ENCODE measurements around the gene EXT2.

EXT2 gene

GRCh38 chr11:44116234-44116830 is 20.9 kb downstream of the EXT2 start:
- Histone ChIP-seq H3K36me3 (ENCODE audit: control insufficient read depth, insufficient read depth, low read length) (peaks cover 3% of the 10 kb centered on the region), H3K4me3 (ENCODE audit: low read length) (no peak overlapping the region), H3K4me1 (ENCODE audit: control insufficient read depth, insufficient read depth, low read length) (no peaks in the 10 kb centered on the region), H3K27me3 (ENCODE audit: control insufficient read depth, insufficient read depth, low read length) (no peaks in the 10 kb centered on the region), H3K9ac (ENCODE audit: low read length) (no peak overlapping the region), H3K9me3 (ENCODE audit: control insufficient read depth, low read length) (no peaks in the 10 kb centered on the region)

GRCh38 chr11:44120169-44120568 is 24.7 kb downstream of the EXT2 start:
- peaks cover 3% of the 10 kb centered on the region for H3K36me3 ChIP-seq (ENCODE audit: control insufficient read depth, insufficient read depth, low read length)
- H3K9ac ChIP-seq (ENCODE audit: low read length), result no peak overlapping the region
- H3K4me1 ChIP-seq (ENCODE audit: control insufficient read depth, insufficient read depth, low read length), result no peaks in the 10 kb centered on the region
- H3K9me3 ChIP-seq (ENCODE audit: control insufficient read depth, low read length), result no peaks in the 10 kb centered on the region
- H3K27me3 ChIP-seq (ENCODE audit: control insufficient read depth, insufficient read depth, low read length), result no peaks in the 10 kb centered on the region
- H3K4me3 ChIP-seq (ENCODE audit: low read length), result no peak overlapping the region

- Histone ChIP-seq H3K4me1 (ENCODE audit: control insufficient read depth, insufficient read depth, low read length) (no peaks in the 10 kb centered on the region), H3K9ac (ENCODE audit: low read length) (no peak overlapping the region), H3K27me3 (ENCODE audit: control insufficient read depth, insufficient read depth, low read length) (no peaks in the 10 kb centered on the region), H3K4me3 (ENCODE audit: low read length) (no peak overlapping the region), H3K9me3 (ENCODE audit: control insufficient read depth, low read length) (no peaks in the 10 kb centered on the region), H3K36me3 (ENCODE audit: control insufficient read depth, insufficient read depth, low read length) (no peaks in the 10 kb centered on the region)
These were observed 30.1 kb downstream of the EXT2 start for GRCh38 chr11:44125598-44125997.

- no peak overlapping the region for H3K4me3 ChIP-seq (ENCODE audit: low read length)
- no peaks in the 10 kb centered on the region for H3K36me3 ChIP-seq (ENCODE audit: control insufficient read depth, insufficient read depth, low read length)
- H3K9ac ChIP-seq (ENCODE audit: low read length), result no peak overlapping the region
- H3K27me3 ChIP-seq (ENCODE audit: control insufficient read depth, insufficient read depth, low read length), result no peaks in the 10 kb centered on the region
- H3K9me3 ChIP-seq (ENCODE audit: control insufficient read depth, low read length), result no peaks in the 10 kb centered on the region
- H3K4me1 ChIP-seq (ENCODE audit: control insufficient read depth, insufficient read depth, low read length), result no peaks in the 10 kb centered on the region
These were observed 30.8 kb downstream of the EXT2 start for GRCh38 chr11:44126304-44126703.

- Histone ChIP-seq H3K4me3 (ENCODE audit: low read length) (no peak overlapping the region), H3K4me1 (ENCODE audit: control insufficient read depth, insufficient read depth, low read length) (no peaks in the 10 kb centered on the region), H3K36me3 (ENCODE audit: control insufficient read depth, insufficient read depth, low read length) (no peaks in the 10 kb centered on the region), H3K9ac (ENCODE audit: low read length) (no peak overlapping the region), H3K9me3 (ENCODE audit: control insufficient read depth, low read length) (no peaks in the 10 kb centered on the region), H3K27me3 (ENCODE audit: control insufficient read depth, insufficient read depth, low read length) (no peaks in the 10 kb centered on the region)
These were observed 31.7 kb downstream of the EXT2 start for GRCh38 chr11:44127130-44127529.

GRCh38 chr11:44128729-44129128 is 33.3 kb downstream of the EXT2 start:
- H3K4me1 ChIP-seq (ENCODE audit: control insufficient read depth, insufficient read depth, low read length), result peaks cover 4% of the 10 kb centered on the region
- no peaks in the 10 kb centered on the region for H3K27me3 ChIP-seq (ENCODE audit: control insufficient read depth, insufficient read depth, low read length)
- H3K9me3 ChIP-seq (ENCODE audit: control insufficient read depth, low read length), result no peaks in the 10 kb centered on the region
- H3K4me3 ChIP-seq (ENCODE audit: low read length), result no peak overlapping the region
- H3K36me3 ChIP-seq (ENCODE audit: control insufficient read depth, insufficient read depth, low read length), result no peaks in the 10 kb centered on the region
- no peak overlapping the region for H3K9ac ChIP-seq (ENCODE audit: low read length)

GRCh38 chr11:44130751-44131150 is 35.3 kb downstream of the EXT2 start:
- H3K9me3 ChIP-seq (ENCODE audit: control insufficient read depth, low read length), result no peaks in the 10 kb centered on the region
- H3K9ac ChIP-seq (ENCODE audit: low read length), result no peak overlapping the region
- no peak overlapping the region for H3K4me3 ChIP-seq (ENCODE audit: low read length)
- peaks cover 6% of the 10 kb centered on the region for H3K4me1 ChIP-seq (ENCODE audit: control insufficient read depth, insufficient read depth, low read length)
- H3K27me3 ChIP-seq (ENCODE audit: control insufficient read depth, insufficient read depth, low read length), result no peaks in the 10 kb centered on the region
- no peaks in the 10 kb centered on the region for H3K36me3 ChIP-seq (ENCODE audit: control insufficient read depth, insufficient read depth, low read length)

- peaks cover 6% of the 10 kb centered on the region for H3K4me1 ChIP-seq (ENCODE audit: control insufficient read depth, insufficient read depth, low read length)
- H3K4me3 ChIP-seq (ENCODE audit: low read length), result no peak overlapping the region
- no peaks in the 10 kb centered on the region for H3K9me3 ChIP-seq (ENCODE audit: control insufficient read depth, low read length)
- H3K9ac ChIP-seq (ENCODE audit: low read length), result no peak overlapping the region
- H3K36me3 ChIP-seq (ENCODE audit: control insufficient read depth, insufficient read depth, low read length), result no peaks in the 10 kb centered on the region
- H3K27me3 ChIP-seq (ENCODE audit: control insufficient read depth, insufficient read depth, low read length), result no peaks in the 10 kb centered on the region
These were observed 38.0 kb downstream of the EXT2 start for GRCh38 chr11:44133335-44133946.

GRCh38 chr11:44134625-44135024 is 39.1 kb downstream of the EXT2 start:
- H3K4me1 ChIP-seq (ENCODE audit: control insufficient read depth, insufficient read depth, low read length), result peaks cover 6% of the 10 kb centered on the region
- no peaks in the 10 kb centered on the region for H3K36me3 ChIP-seq (ENCODE audit: control insufficient read depth, insufficient read depth, low read length)
- no peak overlapping the region for H3K9ac ChIP-seq (ENCODE audit: low read length)
- H3K27me3 ChIP-seq (ENCODE audit: control insufficient read depth, insufficient read depth, low read length), result no peaks in the 10 kb centered on the region
- no peak overlapping the region for H3K4me3 ChIP-seq (ENCODE audit: low read length)
- H3K9me3 ChIP-seq (ENCODE audit: control insufficient read depth, low read length), result no peaks in the 10 kb centered on the region

GRCh38 chr11:44136176-44136945 is 40.9 kb downstream of the EXT2 start:
- Histone ChIP-seq H3K4me1 (ENCODE audit: control insufficient read depth, insufficient read depth, low read length) (peaks cover 6% of the 10 kb centered on the region), H3K4me3 (ENCODE audit: low read length) (no peak overlapping the region), H3K9ac (ENCODE audit: low read length) (no peak overlapping the region), H3K36me3 (ENCODE audit: control insufficient read depth, insufficient read depth, low read length) (no peaks in the 10 kb centered on the region), H3K9me3 (ENCODE audit: control insufficient read depth, low read length) (no peaks in the 10 kb centered on the region), H3K27me3 (ENCODE audit: control insufficient read depth, insufficient read depth, low read length) (no peaks in the 10 kb centered on the region)

GRCh38 chr11:44137057-44137456 is 41.6 kb downstream of the EXT2 start:
- no peaks in the 10 kb centered on the region for H3K9me3 ChIP-seq (ENCODE audit: control insufficient read depth, low read length)

GRCh38 chr11:44138286-44138685 is 42.8 kb downstream of the EXT2 start:
- Histone ChIP-seq H3K4me3 (ENCODE audit: low read length) (no peak overlapping the region), H3K4me1 (ENCODE audit: control insufficient read depth, insufficient read depth, low read length) (peaks cover 6% of the 10 kb centered on the region), H3K9me3 (ENCODE audit: control insufficient read depth, low read length) (no peaks in the 10 kb centered on the region)

More at GRCh38 chr11:44137057-44137456, 41.6 kb downstream of the EXT2 start:
- H3K36me3 ChIP-seq (ENCODE audit: control insufficient read depth, insufficient read depth, low read length), result no peaks in the 10 kb centered on the region
- H3K4me1 ChIP-seq (ENCODE audit: control insufficient read depth, insufficient read depth, low read length), result peaks cover 6% of the 10 kb centered on the region
- H3K9ac ChIP-seq (ENCODE audit: low read length), result no peak overlapping the region
- H3K4me3 ChIP-seq (ENCODE audit: low read length), result no peak overlapping the region
- no peaks in the 10 kb centered on the region for H3K27me3 ChIP-seq (ENCODE audit: control insufficient read depth, insufficient read depth, low read length)

More at GRCh38 chr11:44138286-44138685, 42.8 kb downstream of the EXT2 start:
- Histone ChIP-seq H3K9ac (ENCODE audit: low read length) (no peak overlapping the region), H3K36me3 (ENCODE audit: control insufficient read depth, insufficient read depth, low read length) (no peaks in the 10 kb centered on the region), H3K27me3 (ENCODE audit: control insufficient read depth, insufficient read depth, low read length) (no peaks in the 10 kb centered on the region)

Measured in mucosa of stomach (tissue), 1 donor.